Caco-2 (cell line): ENCODE results near the gene TMEM183A. TPM values are rescaled to one million over a fixed set of nuclear protein-coding genes. Genes with fewer than 3 reads are reported as not detected.

ENCODE experiments used
- BruUV-seq: library from RNA; stranded (reverse); fragments of 400-500 nt; replicated peaks from 2 replicates; lab custom pipeline; 2021; lab: Mats Ljungman, UMichigan
- CTCF ChIA-PET: fragments of 300-600 bp; sonication (Branson Sonifier 250); formaldehyde crosslinking; loops from one replicate; lab custom pipeline; 2022; ENCODE audit warnings: antibody characterized with exemption; lab: Charles Lee
- POLR2A ChIA-PET: fragments of 300-600 bp; sonication (Branson Sonifier 250); formaldehyde crosslinking; loops from one replicate; lab custom pipeline; 2022; ENCODE audit warnings: antibody characterized with exemption; lab: Charles Lee
- DNase-seq, 2 experiments: peaks; one replicate each; pipeline versions ENCODE4 v3.0.0 to v3.0.0-alpha.2; 2020 to 2022
- H3K27me3 ChIP-seq: replicated peaks from 2 replicates; pipeline ENCODE4 v1.6.0; 2011; ENCODE audit warnings: low read length; ENCODE audit not compliant: control insufficient read depth, insufficient read depth
- H3K36me3 ChIP-seq: 2 replicates; pipeline ENCODE4 v1.5.1; 2011; ENCODE audit warnings: low read length; ENCODE audit not compliant: control insufficient read depth, insufficient read depth
- H3K4me1 ChIP-seq: fragments of 250-450 bp; sonication (Bioruptor Pico); 2 replicates; pipeline ENCODE4 v1.5.1; 2020; ENCODE audit warnings: mild to moderate bottlenecking
- H3K4me3 ChIP-seq: 2 replicates; pipeline ENCODE4 v1.5.1; 2011; ENCODE audit warnings: low read depth, mild to moderate bottlenecking, control low read depth, low read length
- H3K9me3 ChIP-seq: fragments of 250-450 bp; sonication (Bioruptor Pico); 2 replicates; pipeline ENCODE4 v1.5.1; 2020; ENCODE audit warnings: mild to moderate bottlenecking, moderate library complexity
- H3K27ac Mint-ChIP-seq: one replicate; pipeline ENCODE4 v1.8.0; 2022; ENCODE audit warnings: mixed read lengths; ENCODE audit not compliant: unreplicated experiment
- H3K27me3 Mint-ChIP-seq: one replicate; pipeline ENCODE4 v1.8.0; 2022; ENCODE audit warnings: mixed read lengths; ENCODE audit not compliant: insufficient read depth, unreplicated experiment
- H3K36me3 Mint-ChIP-seq: one replicate; pipeline ENCODE4 v1.8.0; 2022; ENCODE audit warnings: mild to moderate bottlenecking, mixed read lengths; ENCODE audit not compliant: insufficient read depth, unreplicated experiment
- H3K4me1 Mint-ChIP-seq: one replicate; pipeline ENCODE4 v1.8.0; 2022; ENCODE audit warnings: low read depth, mixed read lengths; ENCODE audit not compliant: unreplicated experiment
- H3K4me3 Mint-ChIP-seq: one replicate; pipeline ENCODE4 v1.8.0; 2022; ENCODE audit warnings: mild to moderate bottlenecking, moderate library complexity, mixed read lengths; ENCODE audit not compliant: unreplicated experiment
- H3K9me3 Mint-ChIP-seq: one replicate; pipeline ENCODE4 v1.8.0; 2022; ENCODE audit warnings: mixed read lengths; ENCODE audit not compliant: unreplicated experiment
- CTCF ChIP-seq, 2 experiments: fragments of 200-600 bp in 1 of 2; IDR thresholded peaks; 1 replicate in 1 of 2; 2 replicates in 1 of 2; pipeline versions ENCODE4 v1.5.1 to v1.8.0; 2011 to 2022; ENCODE audit warnings: antibody characterized with exemption in 1 of 2, control low read depth in 1 of 2, inconsistent platforms in 1 of 2, low read depth in 1 of 2, low read length in 1 of 2, mild to moderate bottlenecking in 1 of 2, moderate library complexity in 1 of 2; ENCODE audit not compliant: insufficient read depth in 1 of 2, severe bottlenecking in 1 of 2, unreplicated experiment in 1 of 2
- intact Hi-C: fragments of 100-400 bp; cut with micrococcal nuclease; formaldehyde crosslinking; loops from one replicate; pipeline ENCODE4 v1.10.0; 2022; ENCODE audit not compliant: unreplicated experiment
- total RNA-seq: library from RNA; stranded (reverse); gene quantifications from 2 replicates; pipeline ENCODE4 v1.2.3, GENCODE V29; 2022

The TMEM183A gene
- total RNA-seq, 1 experiment from 2014 or later = 74.3 TPM

DNA sequence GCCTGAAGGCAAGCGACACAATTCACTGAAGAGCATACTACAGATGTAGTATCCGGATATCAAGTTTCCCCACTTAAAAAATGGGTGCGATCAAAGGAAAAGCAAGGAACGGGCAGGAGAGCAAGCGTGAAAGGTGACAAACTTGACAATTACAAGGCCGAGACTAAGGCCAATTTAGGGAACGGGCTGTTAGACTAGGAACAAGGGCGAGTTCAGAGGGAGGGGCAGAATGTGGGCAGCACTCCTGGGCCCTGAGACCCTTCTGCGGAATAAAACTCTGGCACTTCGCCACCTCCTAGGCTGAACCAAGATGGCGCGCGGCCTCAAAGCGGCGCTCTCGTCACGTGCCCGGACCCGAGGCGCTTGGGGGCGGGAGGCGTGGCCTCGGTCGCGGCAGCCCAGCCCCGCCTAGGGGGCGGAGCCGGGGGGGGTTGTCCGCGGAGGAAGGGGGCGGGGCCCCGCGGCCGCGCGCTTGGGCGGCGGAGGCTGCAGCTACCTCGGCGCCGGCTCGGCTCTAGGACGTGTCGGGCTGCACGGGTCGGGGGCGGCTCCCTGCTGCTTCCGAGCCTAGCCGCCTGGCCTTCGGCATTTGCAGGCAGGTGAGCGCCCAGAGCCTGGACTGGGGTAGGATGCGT lies 19.0 kb downstream of the TMEM183A start, which contains the start of gene PPFIA4:
PPFIA4 (plus strand) TSS at position 461 of the 635 bp plus-strand sequence. CDS start 12,518 bp downstream, outside the sequence.
- Mint-ChIP-seq H3K4me1 (peaks cover 9% of the 10 kb centered on the region), H3K36me3 (peaks cover 41% of the 10 kb centered on the region), H3K27me3 (no peaks in the 10 kb centered on the region), H3K4me3 (peak within 1 kb of the TSS; percentile 70), H3K9me3 (no peaks in the 10 kb centered on the region), H3K27ac (peak within 1 kb of the TSS; percentile 68)
- BruUV-seq = no TSS peak
- no peaks in the 10 kb centered on the region for H3K27me3 ChIP-seq
- H3K9me3 ChIP-seq = no peaks in the 10 kb centered on the region
- peak; percentile 85 to 96 for DNase-seq
- CTCF ChIA-PET = interaction anchor here (1.2 to 1.9 kb wide), 5 partner anchors 14 to 243 kb away, joined by 3 to 14 read pairs (median 8); no protein-coding TSS in a partner anchor
- no peaks in the 10 kb centered on the region; the same call in 1 of the 2 replicates for H3K36me3 ChIP-seq
- intact Hi-C loops = loop anchor here (1.0 kb wide), 1 partner anchor 243 kb away; no protein-coding TSS in a partner anchor
- no peak for TF ChIP-seq CTCF (IDR thresholded peaks at IDR 0.05; ENCODE audit: insufficient read depth in 1 of 2, low read depth in 1 of 2, low read length in 1 of 2, severe bottlenecking in 1 of 2, unreplicated experiment in 1 of 2)
- POLR2A ChIA-PET = interaction anchor here (1.0 to 1.5 kb wide), 2 partner anchors 19 to 166 kb away, joined by 3 to 12 read pairs; partner anchors contain the start of gene TMEM183A
- H3K4me3 ChIP-seq = peak within 1 kb of the TSS; percentile 96
- H3K4me1 ChIP-seq = peaks cover 6% of the 10 kb centered on the region

- no TSS peak for BruUV-seq
These were observed 19.8 kb downstream of the TMEM183A start for GRCh38 chr1:203026666-203027663.

More at GRCh38 chr1:203026666-203027663, 19.8 kb downstream of the TMEM183A start:
- Mint-ChIP-seq H3K27me3 (no peaks in the 10 kb centered on the region), H3K9me3 (no peaks in the 10 kb centered on the region), H3K4me1 (peaks cover 9% of the 10 kb centered on the region), H3K4me3 (peak overlapping the region; percentile 70), H3K27ac (peak overlapping the region; percentile 68), H3K36me3 (peaks cover 33% of the 10 kb centered on the region)
- intact Hi-C loops = loop anchor here (1.0 kb wide), 1 partner anchor 242 kb away; no protein-coding TSS in a partner anchor
- Histone ChIP-seq H3K27me3 (no peaks in the 10 kb centered on the region), H3K4me1 (peaks cover 6% of the 10 kb centered on the region), H3K9me3 (no peaks in the 10 kb centered on the region), H3K36me3 (no peaks in the 10 kb centered on the region; the same call in 1 of the 2 replicates), H3K4me3 (peak overlapping the region; percentile 96)
- peak in 1 of 2 experiments; percentile 15 for TF ChIP-seq CTCF (IDR thresholded peaks at IDR 0.05; ENCODE audit: insufficient read depth in 1 of 2, low read depth in 1 of 2, low read length in 1 of 2, severe bottlenecking in 1 of 2, unreplicated experiment in 1 of 2)
- POLR2A ChIA-PET = interaction anchor here (1.0 to 1.5 kb wide), 2 partner anchors 20 to 167 kb away, joined by 3 to 12 read pairs; partner anchors contain the start of gene TMEM183A
- CTCF ChIA-PET = interaction anchor here (0.8 to 1.9 kb wide), 4 partner anchors 13 to 242 kb away, joined by 3 to 14 read pairs (median 8); no protein-coding TSS in a partner anchor
- DNase-seq = no peak
